ENCODE data around the gene RPP30. TPM values are rescaled to one million over a fixed set of nuclear protein-coding genes. Genes with fewer than 3 reads are reported as not detected.

Gene RPP30
- polyA plus RNA-seq, 3 donors = 24.9 to 42.9 (median 40.3) TPM

GRCh38 chr10:90847436-90847835, 24.3 kb upstream of the RPP30 start:
- H3K9me3 ChIP-seq (replicated peaks in 1 of 2; ENCODE audit: control insufficient read depth in 1 of 2, insufficient read depth in 1 of 2, low read length in 2 of 2) = peaks cover 14 to 21% of the 10 kb centered on the region in 2 donors
- H3K9ac ChIP-seq (ENCODE audit: insufficient read depth, low read length, poor library complexity, severe bottlenecking) = no peak overlapping the region
- H3K4me1 ChIP-seq (ENCODE audit: control insufficient read depth in 1 of 2, insufficient read depth in 2 of 2, low read length in 2 of 2) = peaks cover 4 to 9% of the 10 kb centered on the region in 2 donors
- H2AFZ ChIP-seq (ENCODE audit: insufficient read depth, low read depth, low read length, poor library complexity, severe bottlenecking) = no peak overlapping the region
- H3K9me3 Mint-ChIP-seq = peaks cover 19 to 27% (median 24%) of the 10 kb centered on the region in 7 donors
- no peak overlapping the region for H3K27ac ChIP-seq (ENCODE audit: low read depth in 1 of 2, low read length in 2 of 2)
- H3K27ac Mint-ChIP-seq = peak overlapping the region in 2 of 7 donors; percentile 45 to 54
- no peak overlapping the region for H3K4me3 Mint-ChIP-seq
- 0% methylated on average over 1 of the region's 1 CpG for WGBS (ENCODE audit: insufficient coverage)
- H3K27me3 ChIP-seq (ENCODE audit: control insufficient read depth in 2 of 2, insufficient read depth in 2 of 2, low read length in 2 of 2) = no peaks in the 10 kb centered on the region
- no peak overlapping the region for H3K4me2 ChIP-seq (replicated peaks; ENCODE audit: extremely low read depth, low read length, poor library complexity, severe bottlenecking)
- TF ChIP-seq CTCF (IDR thresholded peaks at IDR 0.05) = no peak
- intact Hi-C loops (cut with micrococcal nuclease) = no loop called here
- H3K4me3 ChIP-seq (replicated peaks in 1 of 3; ENCODE audit: low read depth in 2 of 3, low read length in 3 of 3) = no peak overlapping the region
- H3K79me2 ChIP-seq (ENCODE audit: insufficient read depth, low read length) = no peaks in the 10 kb centered on the region
- peak; percentile 50 to 66 (median 58) for DNase-seq
- H3K27me3 Mint-ChIP-seq (ENCODE audit: low read depth in 3 of 3) = peaks cover 1 to 5% (median 3%) of the 10 kb centered on the region in 3 donors
- H3K4me1 Mint-ChIP-seq = peaks cover 4% of the 10 kb centered on the region
- H4K20me1 ChIP-seq (ENCODE audit: insufficient read depth, low read length) = no peaks in the 10 kb centered on the region
- H3K36me3 Mint-ChIP-seq = peaks cover 2 to 4% of the 10 kb centered on the region in 2 donors
- H3K36me3 ChIP-seq (replicated peaks in 1 of 2; ENCODE audit: control insufficient read depth in 1 of 2, insufficient read depth in 2 of 2, low read length in 2 of 2) = no peaks in the 10 kb centered on the region

DNA sequence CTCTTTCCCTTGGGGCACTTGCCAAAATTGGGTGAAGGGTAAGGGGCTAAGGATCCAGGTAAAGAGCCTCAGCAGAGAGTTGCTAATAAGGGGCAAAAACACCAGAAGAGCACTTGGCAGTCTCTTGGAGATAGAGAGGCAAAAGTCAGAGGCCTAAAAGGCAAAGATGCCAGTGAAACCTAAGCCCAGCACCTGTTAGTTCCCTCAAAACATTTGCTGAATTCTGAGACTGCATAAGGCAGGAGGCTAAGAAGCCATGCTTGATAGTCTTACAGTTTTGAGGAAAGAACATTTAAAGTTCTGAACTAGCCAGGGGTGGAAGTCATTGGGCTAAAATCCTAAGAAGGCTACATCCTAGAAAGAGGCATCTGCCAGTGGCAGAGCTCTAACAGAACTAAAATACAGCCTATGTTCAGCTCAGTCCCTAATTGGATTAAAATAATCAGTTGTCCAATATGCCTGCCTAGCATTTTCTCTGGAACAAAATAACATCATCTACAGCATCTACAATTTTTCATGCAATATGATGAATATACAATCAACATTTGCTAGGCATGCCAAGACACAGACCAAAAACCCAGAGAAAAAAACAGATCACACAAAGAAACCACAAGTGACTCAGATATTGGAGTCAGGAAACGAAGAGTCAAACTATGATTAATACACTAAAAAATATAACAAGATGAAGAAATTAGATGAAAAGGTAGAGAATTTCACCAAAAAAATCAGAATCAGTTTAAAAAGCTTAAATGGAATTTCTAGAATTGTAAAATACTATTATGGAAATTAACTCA, 21.6 kb upstream of the RPP30 start:
- no peaks in the 10 kb centered on the region for H3K79me2 ChIP-seq (ENCODE audit: insufficient read depth, low read length)
- H3K27ac ChIP-seq (ENCODE audit: low read depth in 1 of 2, low read length in 2 of 2) = no peak overlapping the region
- H3K36me3 ChIP-seq (replicated peaks in 1 of 2; ENCODE audit: control insufficient read depth in 1 of 2, insufficient read depth in 2 of 2, low read length in 2 of 2) = no peaks in the 10 kb centered on the region
- H3K9me3 Mint-ChIP-seq = peaks cover 17 to 26% (median 23%) of the 10 kb centered on the region in 7 donors
- DNase-seq = no peak
- no peak overlapping the region for H3K4me2 ChIP-seq (replicated peaks; ENCODE audit: extremely low read depth, low read length, poor library complexity, severe bottlenecking)
- H2AFZ ChIP-seq (ENCODE audit: insufficient read depth, low read depth, low read length, poor library complexity, severe bottlenecking) = no peak overlapping the region
- peaks cover 8 to 15% (median 10%) of the 10 kb centered on the region in 3 donors for H3K27me3 Mint-ChIP-seq (ENCODE audit: low read depth in 3 of 3)
- no peak overlapping the region for H3K9ac ChIP-seq (ENCODE audit: insufficient read depth, low read length, poor library complexity, severe bottlenecking)
- H4K20me1 ChIP-seq (ENCODE audit: insufficient read depth, low read length) = no peaks in the 10 kb centered on the region
- no peak for TF ChIP-seq CTCF (IDR thresholded peaks at IDR 0.05)
- H3K4me1 Mint-ChIP-seq = peaks cover 4% of the 10 kb centered on the region
- H3K4me3 ChIP-seq (replicated peaks in 1 of 3; ENCODE audit: low read depth in 2 of 3, low read length in 3 of 3) = no peak overlapping the region
- H3K4me1 ChIP-seq (ENCODE audit: control insufficient read depth in 1 of 2, insufficient read depth in 2 of 2, low read length in 2 of 2) = peaks cover 4 to 9% of the 10 kb centered on the region in 2 donors
- no CpG with 5 or more reads among the region's 1 CpG for WGBS (ENCODE audit: insufficient coverage)
- no peak overlapping the region for H3K4me3 Mint-ChIP-seq
- no peak overlapping the region for H3K27ac Mint-ChIP-seq
- H3K36me3 Mint-ChIP-seq = peaks cover 2 to 4% of the 10 kb centered on the region in 2 donors
- H3K9me3 ChIP-seq (replicated peaks in 1 of 2; ENCODE audit: control insufficient read depth in 1 of 2, insufficient read depth in 1 of 2, low read length in 2 of 2) = peaks cover 14 to 21% of the 10 kb centered on the region in 2 donors
- intact Hi-C loops (cut with micrococcal nuclease) = no loop called here
- H3K27me3 ChIP-seq (ENCODE audit: control insufficient read depth in 2 of 2, insufficient read depth in 2 of 2, low read length in 2 of 2) = peaks cover 4% of the 10 kb centered on the region in 2 donors

Data from CD14-positive monocyte (primary cell).